Measurements from ENCODE around the gene LCP1.

Gene LCP1

DNA sequence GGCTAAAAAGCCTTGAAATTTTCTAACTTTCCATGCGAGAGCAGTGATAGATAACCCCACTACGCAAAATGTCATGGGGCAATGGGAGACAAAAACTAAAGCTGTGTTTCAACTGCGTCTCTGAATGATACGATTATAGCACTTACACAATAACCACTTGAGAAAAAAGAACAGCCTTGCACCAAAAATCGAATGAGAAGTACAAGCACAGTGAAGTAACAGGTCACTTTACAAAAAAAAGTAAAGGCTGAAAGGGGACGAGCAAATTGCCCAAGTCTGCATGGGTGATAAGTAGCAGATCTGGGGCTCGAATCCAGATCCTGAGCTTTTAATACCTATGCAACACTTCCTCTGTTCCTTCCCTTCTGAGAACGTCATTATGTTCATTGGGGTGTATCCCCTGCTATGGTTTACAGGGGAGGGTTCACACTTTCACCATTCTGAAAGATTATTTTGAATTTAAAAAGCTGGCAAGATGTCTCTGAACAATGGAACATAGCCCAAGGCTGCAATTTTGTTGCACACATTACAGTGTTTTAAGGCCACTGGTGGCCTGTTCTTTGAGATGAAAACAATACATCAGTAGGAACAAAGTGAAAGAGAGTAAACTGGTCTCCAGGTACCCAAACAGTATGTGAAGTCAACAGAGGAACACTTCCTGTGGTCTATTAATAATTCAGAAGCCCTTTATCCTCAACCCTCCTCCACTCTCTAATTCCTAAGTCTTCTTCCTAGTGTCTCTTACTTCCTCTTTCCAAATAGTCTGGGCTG lies 80.3 kb downstream of the LCP1 start:
- H3K4me1 ChIP-seq (ENCODE audit: control extremely low read depth in 1 of 4, control insufficient read depth in 4 of 4, insufficient read depth in 4 of 4, low read length in 3 of 4): peaks cover 7 to 26% (median 16%) of the 10 kb centered on the region in 4 experiments
- no peak overlapping the region for H3K27ac ChIP-seq (ENCODE audit: insufficient read depth in 1 of 2, low read depth in 1 of 2, low read length in 2 of 2, poor library complexity in 1 of 2, severe bottlenecking in 2 of 2)
- DNase-seq: peak in 2 of 3 donors; percentile 38 to 51
- CTCF ChIA-PET: interaction anchor here (1.3 to 3.6 kb wide), 2 partner anchors 12 to 18 kb away, joined by 3 to 8 read pairs; no protein-coding TSS in a partner anchor
- H3K4me3 ChIP-seq (ENCODE audit: control insufficient read depth in 1 of 7, extremely low read depth in 1 of 7, insufficient read depth in 4 of 7, low read depth in 2 of 7, low read length in 6 of 7): no peak overlapping the region
- H3K9me3 ChIP-seq (ENCODE audit: control extremely low read depth in 1 of 5, control insufficient read depth in 4 of 5, insufficient read depth in 2 of 5, low read depth in 1 of 5, low read length in 4 of 5): no peaks in the 10 kb centered on the region
- 76% methylated on average over 7 of the region's 8 CpGs for WGBS (ENCODE audit: insufficient coverage)
- H3K36me3 ChIP-seq (ENCODE audit: control insufficient read depth in 4 of 4, insufficient read depth in 4 of 4, low read length in 3 of 4): no peaks in the 10 kb centered on the region
- POLR2A ChIA-PET: no interaction called here
- no peaks in the 10 kb centered on the region for H3K27me3 ChIP-seq (replicated peaks in 2 of 5; ENCODE audit: control insufficient read depth in 4 of 5, insufficient read depth in 5 of 5, low read length in 4 of 5)

DNA sequence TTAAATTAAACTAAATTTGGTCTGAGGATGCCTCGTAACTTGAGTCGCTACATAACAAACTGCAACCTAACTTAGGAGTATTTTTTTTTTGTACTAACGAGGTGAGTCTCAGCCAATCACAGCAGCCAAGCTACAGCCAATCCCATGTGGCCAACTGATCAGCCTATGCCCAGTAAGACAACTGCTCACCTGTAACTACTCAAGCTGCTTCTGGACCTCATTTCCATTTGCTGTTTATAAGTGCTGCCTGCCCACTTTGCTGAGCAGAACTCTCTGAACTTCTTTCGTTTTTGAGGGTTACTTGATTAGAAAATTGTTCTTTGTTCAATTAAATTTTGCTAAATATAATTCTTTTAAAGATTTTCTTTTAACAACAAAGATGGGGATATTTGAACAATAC lies 81.0 kb downstream of the LCP1 start:
- H3K4me3 ChIP-seq (ENCODE audit: control insufficient read depth in 1 of 7, extremely low read depth in 1 of 7, insufficient read depth in 4 of 7, low read depth in 2 of 7, low read length in 6 of 7): no peak overlapping the region
- no peaks in the 10 kb centered on the region for H3K9me3 ChIP-seq (ENCODE audit: control extremely low read depth in 1 of 5, control insufficient read depth in 4 of 5, insufficient read depth in 2 of 5, low read depth in 1 of 5, low read length in 4 of 5)
- no peaks in the 10 kb centered on the region for H3K27me3 ChIP-seq (replicated peaks in 2 of 5; ENCODE audit: control insufficient read depth in 4 of 5, insufficient read depth in 5 of 5, low read length in 4 of 5)
- no peaks in the 10 kb centered on the region for H3K36me3 ChIP-seq (ENCODE audit: control insufficient read depth in 4 of 4, insufficient read depth in 4 of 4, low read length in 3 of 4)
- CTCF ChIA-PET: interaction anchor here (1.0 to 3.6 kb wide), 2 partner anchors 19 to 76 kb away, joined by 3 to 8 read pairs; no protein-coding TSS in a partner anchor
- no peak overlapping the region for H3K27ac ChIP-seq (ENCODE audit: insufficient read depth in 1 of 2, low read depth in 1 of 2, low read length in 2 of 2, poor library complexity in 1 of 2, severe bottlenecking in 2 of 2)
- WGBS (ENCODE audit: insufficient coverage): no CpG with 5 or more reads among the region's 4 CpGs
- DNase-seq: no peak
- POLR2A ChIA-PET: no interaction called here
- H3K4me1 ChIP-seq (ENCODE audit: control extremely low read depth in 1 of 4, control insufficient read depth in 4 of 4, insufficient read depth in 4 of 4, low read length in 3 of 4): peaks cover 7 to 25% (median 15%) of the 10 kb centered on the region in 4 experiments

DNA sequence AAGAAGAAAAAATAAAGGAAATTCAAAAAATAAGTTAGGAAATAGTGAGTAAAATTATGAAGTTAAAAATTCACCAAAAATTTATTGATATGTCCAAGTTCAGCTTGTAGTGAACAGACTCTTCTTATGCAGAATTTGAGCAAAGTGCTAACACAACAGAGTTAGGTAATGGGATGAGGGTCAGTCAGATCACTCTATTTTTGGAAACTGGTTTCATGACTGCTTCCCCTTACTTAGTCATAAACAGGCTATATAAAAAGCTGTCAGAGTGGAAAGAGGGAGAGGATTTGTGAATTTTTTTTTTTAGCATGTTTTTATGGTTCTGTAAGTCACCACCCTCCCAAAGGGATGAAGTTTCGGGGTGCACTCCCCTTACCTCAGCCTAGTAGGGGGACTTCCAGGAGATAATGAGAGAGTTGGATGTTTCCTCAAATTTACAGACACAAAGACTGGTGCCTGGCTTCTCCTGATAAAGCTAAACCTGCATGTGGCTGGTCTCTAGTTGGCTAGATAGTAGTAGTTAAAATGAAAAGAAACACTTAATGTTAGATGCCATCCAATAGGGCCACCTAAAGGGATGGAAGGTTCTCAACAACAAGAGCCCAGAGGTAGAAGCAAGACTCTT lies 81.7 kb downstream of the LCP1 start:
- peaks cover 7 to 25% (median 15%) of the 10 kb centered on the region in 4 experiments for H3K4me1 ChIP-seq (ENCODE audit: control extremely low read depth in 1 of 4, control insufficient read depth in 4 of 4, insufficient read depth in 4 of 4, low read length in 3 of 4)
- H3K27ac ChIP-seq (ENCODE audit: insufficient read depth in 1 of 2, low read depth in 1 of 2, low read length in 2 of 2, poor library complexity in 1 of 2, severe bottlenecking in 2 of 2): no peak overlapping the region
- peak; percentile 25 to 77 (median 61) for DNase-seq
- H3K36me3 ChIP-seq (ENCODE audit: control insufficient read depth in 4 of 4, insufficient read depth in 4 of 4, low read length in 3 of 4): no peaks in the 10 kb centered on the region
- H3K9me3 ChIP-seq (ENCODE audit: control extremely low read depth in 1 of 5, control insufficient read depth in 4 of 5, insufficient read depth in 2 of 5, low read depth in 1 of 5, low read length in 4 of 5): no peaks in the 10 kb centered on the region
- no peaks in the 10 kb centered on the region for H3K27me3 ChIP-seq (replicated peaks in 2 of 5; ENCODE audit: control insufficient read depth in 4 of 5, insufficient read depth in 5 of 5, low read length in 4 of 5)
- ChIA-PET CTCF (interaction anchor here (1.0 to 3.6 kb wide), 2 partner anchors 20 to 76 kb away, joined by 3 to 8 read pairs; no protein-coding TSS in a partner anchor), POLR2A (no interaction called here)
- no CpG with 5 or more reads among the region's 1 CpG for WGBS (ENCODE audit: insufficient coverage)
- H3K4me3 ChIP-seq (ENCODE audit: control insufficient read depth in 1 of 7, extremely low read depth in 1 of 7, insufficient read depth in 4 of 7, low read depth in 2 of 7, low read length in 6 of 7): no peak overlapping the region

- no peak overlapping the region for H3K4me3 ChIP-seq (ENCODE audit: control insufficient read depth in 1 of 7, extremely low read depth in 1 of 7, insufficient read depth in 4 of 7, low read depth in 2 of 7, low read length in 6 of 7)
- CTCF ChIA-PET: interaction anchor here (1.7 kb wide), 1 partner anchor 9 kb away, joined by 4 read pairs; no protein-coding TSS in a partner anchor
- DNase-seq: no peak
These were observed 84.3 kb downstream of the LCP1 start for GRCh38 chr13:46097663-46098062.

GRCh38 chr13:46097015-46097414 lies 85.0 kb downstream of the LCP1 start:
- POLR2A ChIA-PET: interaction anchor here (0.6 to 0.7 kb wide), 2 partner anchors 10 to 152 kb away, joined by 3 to 5 read pairs; no protein-coding TSS in a partner anchor

More at GRCh38 chr13:46097663-46098062, 84.3 kb downstream of the LCP1 start:
- POLR2A ChIA-PET: no interaction called here
- WGBS (ENCODE audit: insufficient coverage): 100% methylated on average over 3 of the region's 4 CpGs
- Histone ChIP-seq H3K9me3 (ENCODE audit: control extremely low read depth in 1 of 5, control insufficient read depth in 4 of 5, insufficient read depth in 2 of 5, low read depth in 1 of 5, low read length in 4 of 5) (no peaks in the 10 kb centered on the region), H3K36me3 (ENCODE audit: control insufficient read depth in 4 of 4, insufficient read depth in 4 of 4, low read length in 3 of 4) (no peaks in the 10 kb centered on the region), H3K27me3 (replicated peaks in 2 of 5; ENCODE audit: control insufficient read depth in 4 of 5, insufficient read depth in 5 of 5, low read length in 4 of 5) (no peaks in the 10 kb centered on the region), H3K27ac (ENCODE audit: insufficient read depth in 1 of 2, low read depth in 1 of 2, low read length in 2 of 2, poor library complexity in 1 of 2, severe bottlenecking in 2 of 2) (no peak overlapping the region), H3K4me1 (ENCODE audit: control extremely low read depth in 1 of 4, control insufficient read depth in 4 of 4, insufficient read depth in 4 of 4, low read length in 3 of 4) (peaks cover 7 to 25% (median 15%) of the 10 kb centered on the region in 4 experiments)

GRCh38 chr13:46094478-46094877 lies 87.5 kb downstream of the LCP1 start:
- 100% methylated on average over 1 of the region's 3 CpGs for WGBS (ENCODE audit: insufficient coverage)
- H3K36me3 ChIP-seq (ENCODE audit: control insufficient read depth in 4 of 4, insufficient read depth in 4 of 4, low read length in 3 of 4): no peaks in the 10 kb centered on the region
- no peaks in the 10 kb centered on the region for H3K9me3 ChIP-seq (ENCODE audit: control extremely low read depth in 1 of 5, control insufficient read depth in 4 of 5, insufficient read depth in 2 of 5, low read depth in 1 of 5, low read length in 4 of 5)
- H3K4me1 ChIP-seq (ENCODE audit: control extremely low read depth in 1 of 4, control insufficient read depth in 4 of 4, insufficient read depth in 4 of 4, low read length in 3 of 4): peaks cover 0 to under 1% (median 0%) of the 10 kb centered on the region in 4 experiments
- CTCF ChIA-PET: interaction anchor here (1.3 to 1.8 kb wide), 5 partner anchors 15 to 38 kb away, joined by 3 to 4 read pairs (median 4); no protein-coding TSS in a partner anchor
- H3K4me3 ChIP-seq (ENCODE audit: control insufficient read depth in 1 of 7, extremely low read depth in 1 of 7, insufficient read depth in 4 of 7, low read depth in 2 of 7, low read length in 6 of 7): no peak overlapping the region
- POLR2A ChIA-PET: interaction anchor here (0.6 kb wide), 1 partner anchor 201 kb away, joined by 3 read pairs; no protein-coding TSS in a partner anchor
- H3K27ac ChIP-seq (ENCODE audit: insufficient read depth in 1 of 2, low read depth in 1 of 2, low read length in 2 of 2, poor library complexity in 1 of 2, severe bottlenecking in 2 of 2): no peak overlapping the region
- H3K27me3 ChIP-seq (replicated peaks in 2 of 5; ENCODE audit: control insufficient read depth in 4 of 5, insufficient read depth in 5 of 5, low read length in 4 of 5): no peaks in the 10 kb centered on the region
- DNase-seq: no peak

More at GRCh38 chr13:46097015-46097414, 85.0 kb downstream of the LCP1 start:
- Histone ChIP-seq H3K36me3 (ENCODE audit: control insufficient read depth in 4 of 4, insufficient read depth in 4 of 4, low read length in 3 of 4) (no peaks in the 10 kb centered on the region), H3K4me1 (ENCODE audit: control extremely low read depth in 1 of 4, control insufficient read depth in 4 of 4, insufficient read depth in 4 of 4, low read length in 3 of 4) (peaks cover 7 to 23% (median 15%) of the 10 kb centered on the region in 4 experiments), H3K27ac (ENCODE audit: insufficient read depth in 1 of 2, low read depth in 1 of 2, low read length in 2 of 2, poor library complexity in 1 of 2, severe bottlenecking in 2 of 2) (no peak overlapping the region), H3K27me3 (replicated peaks in 2 of 5; ENCODE audit: control insufficient read depth in 4 of 5, insufficient read depth in 5 of 5, low read length in 4 of 5) (no peaks in the 10 kb centered on the region), H3K9me3 (ENCODE audit: control extremely low read depth in 1 of 5, control insufficient read depth in 4 of 5, insufficient read depth in 2 of 5, low read depth in 1 of 5, low read length in 4 of 5) (no peaks in the 10 kb centered on the region), H3K4me3 (ENCODE audit: control insufficient read depth in 1 of 7, extremely low read depth in 1 of 7, insufficient read depth in 4 of 7, low read depth in 2 of 7, low read length in 6 of 7) (no peak overlapping the region)
- WGBS (ENCODE audit: insufficient coverage): 100% methylated on average over 2 of the region's 3 CpGs
- CTCF ChIA-PET: interaction anchor here (0.6 to 1.7 kb wide), 2 partner anchors 9 to 10 kb away, joined by 3 to 4 read pairs; no protein-coding TSS in a partner anchor
- DNase-seq: no peak

All from common myeloid progenitor, CD34-positive (primary cell).